ENCODE results near the gene KCNA4.
"Not testable (repeated sequence)": the region's sequence is repeated elsewhere in the genome, so short reads cannot be mapped to it uniquely, and the experiment has no call there.

Gene KCNA4

DNA sequence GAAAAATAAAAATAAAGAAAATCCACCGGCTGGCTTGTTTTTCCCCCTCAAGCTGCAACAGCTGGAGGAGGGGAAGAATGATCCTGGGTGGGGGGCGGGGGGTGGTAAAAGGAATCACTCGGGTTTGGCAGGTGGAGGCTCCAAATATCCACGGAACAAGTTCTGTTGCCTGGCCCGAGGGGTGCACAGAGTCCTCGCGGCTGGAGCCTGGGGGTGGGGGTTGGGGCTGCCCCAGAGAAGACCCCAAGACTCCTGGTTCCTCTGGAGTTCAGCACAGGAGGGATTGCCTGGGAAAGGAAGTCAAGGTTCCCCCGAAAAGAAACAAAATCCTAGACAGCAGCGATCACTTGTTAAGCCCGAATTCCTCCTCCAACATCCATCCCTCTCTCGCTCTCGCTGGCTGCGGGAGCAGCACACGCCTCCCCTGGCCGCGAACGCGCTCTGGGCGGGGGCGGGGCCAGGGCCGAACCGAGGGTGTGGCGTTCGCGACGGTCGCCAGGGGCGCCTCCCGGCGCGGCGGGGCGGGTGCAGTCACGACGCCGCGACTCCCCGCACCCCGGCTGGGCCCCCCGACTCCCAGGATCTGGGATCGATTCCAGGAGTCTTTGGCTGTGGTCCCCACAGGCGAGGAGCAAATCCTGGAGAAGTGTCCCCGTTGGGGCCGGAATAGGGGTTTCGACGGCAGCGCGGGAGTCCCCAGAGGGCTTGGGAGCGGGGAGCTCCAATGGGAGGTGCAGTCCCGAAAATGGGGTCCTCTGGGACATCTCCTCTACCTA is at the start of gene KCNA4:
KCNA4 (minus strand) TSS at position 443 of the 776 bp plus-strand sequence. CDS start 4,352 bp downstream, outside the sequence.
- FAIRE-seq = no peak

DNA sequence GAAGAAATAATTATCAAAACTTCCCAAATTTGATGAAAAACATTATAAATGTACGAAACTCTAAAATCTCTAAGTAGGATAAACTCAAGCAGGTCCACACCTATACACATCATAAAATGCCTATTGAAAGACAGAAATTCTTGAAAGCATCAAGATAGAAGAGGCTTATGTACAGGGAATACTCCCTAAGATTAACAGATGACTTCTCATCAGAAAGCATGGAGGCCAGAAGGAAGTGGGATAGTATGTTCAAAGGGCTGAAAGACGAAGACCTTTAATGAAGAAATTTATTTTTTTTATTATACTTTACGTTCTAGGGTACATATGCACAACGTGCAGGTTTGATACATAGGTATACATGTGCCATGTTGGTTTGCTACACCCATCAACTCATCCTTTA is 45.3 kb upstream of the KCNA4 start:
- no peak for FAIRE-seq

DNA sequence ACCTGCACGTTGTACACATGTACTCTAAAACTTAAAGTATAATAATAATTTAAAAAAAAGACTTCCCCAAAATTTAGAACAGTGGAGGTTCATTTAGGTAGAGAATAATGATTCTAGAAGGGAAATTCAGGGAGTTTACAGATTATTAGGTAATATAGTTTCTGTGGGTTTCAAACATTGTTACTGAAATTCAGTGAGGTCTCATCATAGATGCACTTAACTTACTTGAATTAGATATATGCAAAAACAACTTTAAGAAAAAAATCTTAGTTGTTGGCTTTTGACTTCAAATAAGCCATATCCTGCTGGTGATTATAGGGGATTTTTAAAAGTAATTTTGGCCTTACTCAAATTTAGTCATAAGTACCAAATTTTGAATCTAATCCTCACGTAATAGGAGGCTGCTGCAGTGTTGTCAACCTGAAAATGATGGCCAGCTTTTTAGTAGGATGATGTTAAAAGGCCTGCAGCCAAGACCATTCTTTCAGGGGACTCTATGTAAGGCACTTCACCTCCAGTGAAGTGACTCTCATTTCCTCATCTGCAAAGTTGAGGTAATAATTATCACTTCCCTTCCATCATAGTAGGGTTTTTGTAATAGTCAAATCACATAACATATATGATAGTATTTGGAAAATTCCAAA is 42.5 kb upstream of the KCNA4 start:
- no peak for FAIRE-seq

DNA sequence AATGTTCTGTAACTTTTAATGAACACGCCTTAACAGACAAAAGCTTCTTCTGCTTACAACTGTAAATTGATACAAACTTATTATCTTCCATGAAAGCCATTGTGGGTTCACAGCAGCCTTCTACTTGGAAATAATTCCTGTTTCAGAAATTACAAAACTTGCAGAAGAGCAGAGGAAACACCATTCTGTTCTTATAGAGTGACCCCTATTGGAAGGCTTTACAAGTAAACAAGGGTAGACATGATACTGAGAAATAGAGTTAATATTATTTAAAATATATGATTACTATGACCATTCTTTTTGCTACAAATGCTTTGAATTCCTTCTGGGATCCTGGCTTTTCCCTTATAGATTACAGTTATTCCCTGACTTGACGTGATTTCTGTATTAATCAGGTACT is 32.4 kb upstream of the KCNA4 start:
- no peak for FAIRE-seq

DNA sequence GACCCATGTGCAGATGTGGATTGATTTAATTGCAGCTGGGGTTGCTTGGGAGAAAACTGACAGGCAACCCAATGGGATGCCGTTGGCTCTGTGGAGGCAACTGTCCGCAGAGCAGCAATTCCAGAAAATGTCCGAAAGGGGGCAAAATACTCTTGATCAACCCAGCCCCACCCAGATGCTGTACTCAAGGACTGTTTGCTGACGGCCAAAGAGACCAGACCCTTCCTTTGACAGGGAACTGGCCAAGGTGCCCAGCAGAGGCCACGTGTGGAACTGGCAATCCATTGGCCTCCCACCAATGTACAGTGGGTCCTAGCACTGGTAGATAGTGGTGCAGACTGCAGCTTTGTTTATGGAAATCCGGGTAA is 29.7 kb upstream of the KCNA4 start:
- no peak for FAIRE-seq

DNA sequence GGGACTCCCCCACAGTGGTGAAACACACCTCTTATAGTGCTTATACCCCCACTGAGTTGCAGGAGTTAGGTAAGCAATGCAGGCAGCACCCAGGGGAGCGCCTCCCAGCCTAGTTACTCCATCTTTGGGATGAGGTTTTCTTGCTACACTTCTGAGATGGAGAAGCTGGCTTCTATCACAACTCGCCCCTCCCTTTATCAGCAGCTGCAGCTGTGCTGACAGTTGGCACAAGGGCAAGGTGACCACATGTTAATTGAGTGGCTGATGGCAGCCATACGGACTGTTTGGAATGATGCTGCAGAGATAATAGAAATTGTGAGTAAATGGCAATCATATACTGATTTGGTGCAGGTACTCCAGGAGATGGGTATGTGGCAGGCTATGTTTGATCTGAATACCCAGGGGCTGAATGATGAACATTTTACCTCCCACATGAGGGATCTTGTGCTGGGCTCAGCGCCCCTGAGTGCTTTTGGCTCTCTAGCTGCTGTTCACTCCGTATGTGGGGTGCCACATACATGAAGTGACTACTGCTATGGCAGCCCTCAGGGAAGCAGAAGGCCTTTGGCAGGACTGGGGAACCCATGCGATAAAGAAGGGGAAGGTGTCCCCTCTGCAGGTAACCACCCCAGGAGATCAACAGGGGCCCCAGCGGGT is 29.2 kb upstream of the KCNA4 start:
- no peak for FAIRE-seq

DNA sequence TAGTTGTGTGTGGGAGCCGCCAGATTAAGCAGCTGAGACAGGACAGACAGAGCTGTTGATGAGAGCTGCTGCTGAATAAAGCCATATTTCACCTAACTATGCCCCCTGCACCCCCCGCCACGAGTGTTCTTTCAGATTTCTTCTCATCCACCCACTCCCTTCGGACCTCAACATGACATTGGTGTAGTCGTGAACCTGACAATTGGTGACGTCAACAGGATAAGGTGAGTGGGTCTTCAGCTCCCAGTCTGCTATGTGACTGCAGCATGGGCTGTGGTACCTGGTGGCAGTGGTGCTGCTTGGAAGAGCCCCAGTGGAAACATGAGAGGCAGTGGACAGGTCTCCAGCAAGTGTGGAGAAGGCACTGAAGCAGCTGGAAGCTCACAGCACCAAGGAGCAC is 28.3 kb upstream of the KCNA4 start:
- FAIRE-seq = no peak

DNA sequence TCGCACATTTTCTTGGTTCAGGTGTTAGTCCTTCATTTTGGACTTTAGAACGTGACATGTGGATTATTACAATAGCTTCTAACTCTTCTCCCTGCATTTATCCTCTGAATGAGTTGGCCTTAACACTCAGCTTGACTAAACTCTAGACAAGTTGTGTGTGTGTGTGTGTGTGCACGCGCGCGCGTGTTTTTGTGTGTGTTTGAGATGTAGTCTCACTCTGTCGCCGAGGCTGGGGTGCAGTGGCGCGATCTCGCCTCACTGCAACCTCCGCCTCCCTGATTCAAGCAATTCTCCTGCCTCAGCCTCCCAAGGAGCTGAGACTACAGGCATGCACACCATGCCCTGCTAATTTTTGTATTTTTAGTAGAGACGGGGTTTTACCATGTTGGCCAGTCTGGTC is 24.3 kb upstream of the KCNA4 start:
- FAIRE-seq = no peak

DNA sequence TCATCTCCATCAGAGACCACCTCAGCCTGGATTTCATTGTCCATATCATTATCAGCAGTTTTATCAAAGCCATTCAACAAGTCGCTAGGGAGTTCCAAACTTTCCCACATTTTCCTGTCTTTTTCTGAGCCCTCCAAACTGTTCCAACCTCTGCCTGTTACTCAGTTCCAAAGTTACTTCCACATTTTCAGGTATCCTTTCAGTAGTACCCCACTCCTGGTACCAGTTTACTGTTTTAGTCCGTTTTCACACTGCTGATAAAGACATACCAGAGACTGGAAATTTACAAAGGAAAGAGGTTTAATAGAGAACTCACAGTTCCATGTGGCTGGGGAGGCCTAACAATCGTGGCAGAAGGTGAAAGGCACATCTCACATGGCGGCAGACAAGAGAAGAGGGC is 17.9 kb upstream of the KCNA4 start:
- not testable (repeated sequence) for FAIRE-seq

DNA sequence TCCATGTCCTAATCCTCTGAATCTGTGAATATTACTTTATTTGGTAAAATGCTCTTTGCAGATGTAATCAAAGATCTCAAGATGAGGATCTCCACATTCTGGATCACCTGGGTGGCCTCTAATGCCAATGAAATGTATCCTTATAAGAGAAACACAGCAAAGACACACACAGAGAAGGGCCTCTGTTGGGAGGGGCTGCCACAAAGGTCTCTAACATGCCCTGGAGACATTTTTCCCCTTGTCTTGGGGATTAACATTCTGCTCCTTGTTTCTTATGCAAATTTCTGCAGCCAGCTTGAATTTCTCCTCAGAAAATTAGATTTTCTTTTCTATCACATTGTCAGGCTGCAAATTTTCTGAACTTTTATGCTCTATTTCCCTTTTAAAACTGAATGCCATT is 17.3 kb upstream of the KCNA4 start:
- FAIRE-seq = not testable (repeated sequence)

DNA sequence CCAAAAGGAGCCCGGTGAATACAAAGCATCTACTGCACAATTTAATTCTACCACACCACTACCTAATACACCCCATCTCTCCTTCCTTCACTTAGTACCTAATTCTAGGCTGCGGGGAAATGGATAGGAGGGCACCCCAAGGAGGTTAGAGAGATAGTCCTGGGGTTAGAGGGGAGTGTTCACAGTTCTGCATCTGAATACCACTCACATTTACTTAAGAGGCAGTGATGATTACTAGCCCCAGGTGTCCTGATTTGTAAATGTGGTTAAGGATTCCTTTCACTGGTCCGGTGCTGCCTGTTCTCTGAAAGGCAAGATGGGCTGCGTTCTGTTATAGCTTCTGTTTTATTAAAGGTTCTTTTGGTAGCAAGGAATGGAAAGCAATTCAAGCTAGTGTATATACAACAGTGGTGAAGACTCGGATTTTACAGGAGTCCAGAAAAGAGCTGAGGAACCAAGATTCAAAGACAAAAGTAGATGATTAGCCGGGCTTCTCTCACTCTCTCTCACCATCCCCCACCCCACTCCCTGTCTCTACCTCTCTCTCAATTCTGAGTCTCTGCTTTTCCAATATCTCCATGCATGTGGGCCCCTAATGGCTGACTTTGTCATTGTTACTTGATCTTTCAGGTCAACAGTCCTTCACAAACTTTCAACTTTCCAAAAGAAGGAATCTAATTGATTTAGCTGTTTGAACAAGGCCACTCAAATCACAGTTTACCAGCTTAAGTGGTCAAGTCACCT is 8.7 kb upstream of the KCNA4 start:
- no peak for FAIRE-seq

DNA sequence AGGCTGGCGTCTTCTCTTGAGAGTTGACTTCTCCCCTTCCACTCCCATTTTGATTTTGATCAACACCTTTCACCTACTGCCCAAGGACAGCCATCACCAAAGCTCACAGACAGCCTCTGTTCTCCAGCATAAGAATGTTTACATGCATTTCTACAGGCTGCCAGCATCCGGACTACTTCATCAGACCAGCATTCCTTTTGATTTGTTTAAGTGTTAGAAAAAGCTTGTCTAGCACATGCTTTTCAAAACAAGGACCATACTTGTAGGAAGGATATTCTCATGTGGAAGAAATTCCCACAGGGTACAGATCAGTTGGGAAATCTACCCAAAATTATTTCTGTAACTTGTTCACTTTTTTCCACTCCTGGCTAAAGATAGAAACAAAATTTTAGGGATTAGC is 6.2 kb upstream of the KCNA4 start:
- no peak for FAIRE-seq

DNA sequence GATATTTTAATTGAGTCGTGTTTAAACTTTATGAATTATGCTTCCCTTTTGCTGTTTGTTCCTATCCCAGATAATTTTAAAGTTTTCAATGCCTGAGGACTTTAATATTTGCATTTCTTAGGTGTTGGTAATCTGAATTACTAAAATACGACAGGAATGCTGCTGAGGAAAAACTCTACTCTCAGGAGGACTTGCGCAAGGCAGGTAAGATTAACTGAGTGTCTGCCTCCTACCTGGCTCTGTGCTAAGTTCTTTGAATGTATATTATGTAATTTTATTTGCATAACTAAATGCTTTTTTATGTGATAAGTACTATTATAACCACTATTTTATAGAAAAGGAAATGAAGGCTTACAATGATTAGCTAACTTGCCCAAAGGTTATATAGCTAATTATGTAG is 2.7 kb upstream of the KCNA4 start:
- FAIRE-seq = no peak

DNA sequence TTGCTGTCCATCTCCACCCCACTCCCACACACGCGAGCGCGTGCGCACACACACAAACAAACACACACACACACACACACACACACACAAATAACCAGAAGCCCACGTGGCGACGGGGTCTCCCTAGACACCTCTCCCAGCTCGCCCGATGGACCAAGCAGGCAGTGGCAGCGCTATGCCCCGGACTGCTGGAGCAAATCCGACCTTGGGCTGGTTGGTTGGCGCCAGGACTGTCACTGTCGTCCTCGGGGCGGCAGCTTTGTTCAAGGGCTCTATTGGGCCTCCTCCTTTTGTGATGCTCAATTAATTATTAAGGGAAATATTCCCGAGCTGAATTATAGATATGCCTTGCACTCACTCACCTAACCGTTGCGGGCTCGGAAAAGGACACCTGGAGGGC is 1.7 kb upstream of the KCNA4 start:
- FAIRE-seq = no peak

DNA sequence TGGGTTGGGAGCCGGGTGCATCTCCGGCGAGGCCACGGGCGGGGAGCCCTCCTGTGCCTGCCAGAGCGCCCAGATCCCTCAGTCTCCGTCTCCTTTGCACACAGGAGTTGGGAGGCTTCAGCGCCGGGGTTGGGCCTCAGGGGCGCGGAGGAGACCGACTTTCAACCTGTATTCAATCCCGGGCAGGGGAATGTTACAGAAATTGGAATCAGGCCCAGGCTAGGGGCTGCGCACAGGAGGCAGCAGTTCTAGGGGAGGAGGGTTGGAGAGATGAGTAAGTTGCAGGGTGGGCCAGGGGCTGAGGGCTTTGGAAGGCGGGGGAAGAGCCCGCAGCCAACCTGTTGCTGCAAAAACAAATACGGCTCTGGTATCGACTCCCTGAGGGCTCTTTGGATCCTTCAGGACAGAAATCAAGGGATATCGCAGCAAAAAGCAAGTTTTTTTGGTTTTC is 640 bp upstream of the KCNA4 start:
- no peak for FAIRE-seq

DNA sequence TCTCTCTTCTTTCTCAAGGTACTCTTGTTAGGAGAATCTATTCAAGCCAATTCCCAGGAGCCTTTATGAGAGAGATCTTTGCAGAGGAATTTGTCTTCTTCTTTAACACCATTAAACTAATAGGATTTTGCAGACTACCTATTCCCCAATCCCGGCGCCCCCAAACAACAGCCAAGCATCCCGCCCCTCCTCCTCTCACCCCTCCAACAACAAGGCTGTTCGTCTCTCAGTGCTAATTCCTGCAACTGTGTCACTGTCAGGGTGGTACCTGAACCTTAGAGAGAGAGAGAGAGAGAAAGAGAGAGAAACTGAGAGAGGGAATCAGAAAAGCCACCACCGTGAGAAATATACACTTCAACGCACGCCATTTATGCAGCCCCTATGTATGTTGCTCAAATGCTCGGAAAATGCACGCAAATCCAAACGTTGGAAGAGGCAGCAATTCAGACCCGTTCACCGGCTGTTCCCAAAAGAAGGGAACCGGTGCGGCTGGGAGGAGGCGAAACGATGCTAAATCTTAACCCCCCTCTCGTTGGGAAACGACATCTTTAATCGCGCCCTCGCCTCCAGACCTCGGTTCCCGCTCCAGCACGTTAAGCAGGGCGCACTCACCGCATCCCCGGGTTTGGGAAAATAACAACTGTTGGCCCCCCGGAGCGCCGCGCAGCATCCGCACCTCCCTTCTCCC is 961 bp downstream of the KCNA4 start:
- FAIRE-seq = no peak

DNA sequence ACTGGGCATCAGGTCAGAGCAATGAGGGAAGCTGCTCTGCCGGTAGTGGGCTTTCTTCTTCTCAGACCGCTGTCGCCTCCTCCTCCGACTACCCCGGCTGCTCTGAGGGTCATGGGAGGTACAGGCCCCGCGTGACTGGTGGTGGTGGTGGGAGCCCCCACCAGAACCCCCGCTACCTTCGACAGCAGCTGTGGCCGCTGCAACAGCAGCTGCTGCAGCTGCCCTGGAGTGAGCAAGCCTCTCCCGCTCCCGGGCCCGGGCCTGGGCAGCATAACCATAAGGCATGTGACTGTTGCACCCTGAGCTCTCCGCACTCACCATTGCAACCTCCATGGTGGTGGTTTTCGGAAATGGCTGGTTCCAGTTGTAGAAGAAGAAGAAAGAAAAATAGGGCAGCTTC is 4.5 kb downstream of the KCNA4 start:
- FAIRE-seq = no peak

DNA sequence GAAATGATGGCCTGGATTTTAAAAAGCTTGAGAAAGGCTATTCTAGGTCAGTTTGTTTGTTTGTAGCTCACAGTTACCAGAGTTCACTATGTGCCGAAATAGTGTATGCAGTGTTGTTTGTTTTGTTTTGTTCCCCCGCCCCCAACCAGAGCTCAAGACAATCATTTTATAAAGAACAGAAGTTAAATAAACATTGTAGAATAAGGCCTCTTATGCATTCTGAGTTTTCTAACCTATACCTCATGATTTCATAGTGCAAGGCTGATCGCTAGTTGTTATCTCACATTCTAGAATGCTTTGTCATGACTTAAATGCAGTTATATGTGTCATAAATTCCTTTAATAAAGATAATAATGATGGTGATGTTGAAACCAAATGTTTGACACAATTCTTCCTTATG is 7.8 kb downstream of the KCNA4 start:
- FAIRE-seq = no peak

DNA sequence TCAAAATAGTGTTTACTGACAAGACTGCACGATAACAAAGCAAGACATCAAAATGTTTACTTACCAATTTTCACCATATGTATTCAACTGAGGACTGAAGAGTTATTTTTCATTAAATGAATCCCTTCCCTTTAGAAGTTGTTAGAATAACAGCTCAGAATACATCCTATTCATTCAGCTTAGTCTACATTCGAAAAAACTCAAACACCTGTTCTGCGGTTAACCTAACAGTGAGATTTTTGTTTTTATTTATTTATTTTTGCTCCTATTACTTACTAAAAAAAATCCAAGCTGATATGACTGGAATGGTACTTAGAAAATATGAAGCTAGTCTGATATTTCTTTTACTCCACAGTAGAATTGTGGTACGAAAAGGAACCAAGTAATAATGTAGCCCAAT is 10.0 kb downstream of the KCNA4 start:
- no peak for FAIRE-seq

DNA sequence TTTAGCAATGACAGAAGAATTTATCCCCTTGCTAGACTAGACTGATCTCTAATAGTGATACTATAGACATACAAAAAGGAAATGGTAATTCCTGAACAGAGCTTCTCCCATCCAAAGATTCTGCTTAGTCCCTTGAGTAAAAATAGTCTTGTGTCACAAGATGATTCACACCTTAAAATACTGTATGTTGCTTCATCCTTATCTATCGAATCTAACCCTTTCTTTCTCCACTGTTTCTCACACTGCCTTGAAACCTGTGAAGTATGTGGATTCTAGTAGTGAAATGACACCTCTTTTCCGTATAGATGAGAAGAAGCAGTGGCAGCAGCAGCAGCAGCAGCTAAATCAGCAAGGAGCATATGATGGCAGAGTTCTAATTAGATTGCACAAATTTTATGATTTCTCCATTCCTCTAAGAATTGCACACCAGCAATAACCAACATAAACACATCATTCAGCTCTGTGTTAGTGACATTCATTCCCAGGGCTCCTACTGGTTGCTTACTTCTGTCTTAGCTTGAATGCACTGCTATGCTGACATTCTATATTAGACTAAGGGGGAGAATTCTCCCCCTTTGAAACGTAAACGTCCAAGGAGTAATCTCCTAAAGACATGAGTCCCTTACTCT is 14.6 kb downstream of the KCNA4 start:
- no peak for FAIRE-seq

DNA sequence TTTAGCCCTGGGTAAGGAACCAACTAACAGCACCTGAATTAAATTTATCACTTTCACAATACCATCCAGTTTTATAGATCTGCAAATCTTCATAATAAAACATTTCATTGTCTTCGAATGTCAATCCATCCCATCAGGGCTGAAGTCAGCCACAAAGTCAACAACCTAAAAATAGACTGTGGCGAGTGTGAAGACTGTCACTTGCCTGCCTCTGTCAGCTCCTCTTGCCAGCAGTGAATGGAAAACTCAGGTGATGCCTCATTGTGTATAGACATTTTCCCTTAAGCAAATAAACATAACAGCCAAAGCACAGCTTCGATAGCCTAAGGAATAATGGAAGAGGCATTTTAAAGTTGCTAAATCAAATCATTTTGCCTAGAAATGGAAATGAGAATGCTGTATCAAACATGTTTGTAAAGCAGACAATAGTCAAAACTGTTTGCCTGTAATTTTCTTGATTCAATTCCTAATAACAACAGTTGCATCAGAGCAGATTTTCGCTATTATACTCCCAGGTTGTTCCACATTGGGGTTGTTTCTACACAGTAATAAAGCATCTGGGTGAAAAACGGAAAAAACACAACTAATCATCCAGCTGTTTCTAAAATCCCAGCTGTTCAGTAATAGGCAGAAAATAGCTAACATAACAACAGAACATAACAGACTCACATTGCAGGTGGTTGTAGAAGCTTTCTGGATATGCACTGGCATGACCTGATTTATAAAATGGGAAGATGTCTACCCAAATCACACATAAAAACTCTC is 15.7 kb downstream of the KCNA4 start:
- no peak for FAIRE-seq

All from endometrium (tissue), 2 donors.